Fibroblast of pulmonary artery (primary cell): ENCODE measurements around the gene NEK5.

Experiments used
- DNase-seq: peaks from one replicate; pipeline ENCODE4 v3.0.0-alpha.2; 2010; ENCODE audit warnings: low read depth
- H3K4me3 ChIP-seq: replicated peaks from 2 replicates; pipeline ENCODE4 v1.5.1; 2011; ENCODE audit warnings: low read depth, mild to moderate bottlenecking, control low read depth, low read length, moderate library complexity
- CTCF ChIP-seq: IDR thresholded peaks from 2 replicates; pipeline ENCODE4 v1.5.1; 2011; ENCODE audit warnings: mild to moderate bottlenecking, control low read depth, low read length, inconsistent platforms; ENCODE audit errors: missing control alignments

NEK5 gene

DNA sequence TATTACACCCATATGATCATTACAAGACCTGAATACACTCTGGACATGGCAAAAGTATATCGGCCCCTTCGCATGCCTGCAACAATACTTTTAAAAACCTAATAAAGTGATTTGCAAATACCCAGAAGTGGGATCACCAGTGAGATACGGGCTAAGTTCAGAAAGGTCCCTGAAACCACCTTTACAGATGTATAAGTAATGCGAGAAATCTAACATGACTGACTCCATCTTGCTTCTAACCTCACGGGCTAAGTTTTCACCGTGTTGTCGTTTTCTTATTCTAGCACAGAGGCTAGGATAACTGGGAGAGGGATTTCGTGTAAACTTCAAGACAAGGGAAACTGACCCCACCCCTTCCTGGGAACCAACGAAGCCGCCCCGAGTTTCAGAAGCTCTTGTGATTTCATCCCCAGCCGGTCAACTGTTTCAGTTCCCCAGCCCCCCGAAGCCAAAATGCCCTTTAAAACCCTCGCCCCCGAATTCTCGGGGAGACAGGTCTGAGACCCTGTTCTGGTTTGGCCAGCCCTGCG lies 29.8 kb upstream of the NEK5 start:
- DNase-seq, result peak; percentile 42
- peak overlapping the region; percentile 69 for H3K4me3 ChIP-seq
- TF ChIP-seq CTCF, result no peak

- no peak for TF ChIP-seq CTCF
- peak; percentile 30 for DNase-seq
- H3K4me3 ChIP-seq, result no peak overlapping the region
Measured at GRCh38 chr13:52156724-52157261, 27.9 kb upstream of the NEK5 start.

GRCh38 chr13:52155177-52155576 lies 26.3 kb upstream of the NEK5 start:
- TF ChIP-seq CTCF, result no peak
- DNase-seq, result no peak
- H3K4me3 ChIP-seq, result no peak overlapping the region

DNA sequence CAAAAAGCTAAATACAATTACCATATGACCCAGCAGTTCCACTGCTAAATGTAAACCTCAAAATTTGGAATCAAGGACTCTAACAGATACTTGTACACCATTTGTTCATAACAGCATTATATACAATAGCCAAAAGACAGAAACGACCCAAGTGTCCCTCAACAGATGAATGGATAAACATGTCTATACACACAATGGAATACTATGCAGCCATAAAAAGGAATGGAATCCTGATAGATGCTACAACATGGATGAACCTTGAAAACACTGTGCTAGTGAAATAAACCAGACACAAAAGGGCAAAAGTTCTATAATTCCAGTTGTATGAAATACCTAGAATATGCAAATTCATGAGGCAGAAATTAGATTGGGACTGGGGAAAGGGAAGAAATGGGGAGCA lies 18.4 kb upstream of the NEK5 start:
- H3K4me3 ChIP-seq, result no peak overlapping the region
- no peak for TF ChIP-seq CTCF
- DNase-seq, result no peak

- TF ChIP-seq CTCF, result no peak
- DNase-seq, result no peak
- no peak overlapping the region for H3K4me3 ChIP-seq
Measured at GRCh38 chr13:52141299-52141698, 12.4 kb upstream of the NEK5 start.

DNA sequence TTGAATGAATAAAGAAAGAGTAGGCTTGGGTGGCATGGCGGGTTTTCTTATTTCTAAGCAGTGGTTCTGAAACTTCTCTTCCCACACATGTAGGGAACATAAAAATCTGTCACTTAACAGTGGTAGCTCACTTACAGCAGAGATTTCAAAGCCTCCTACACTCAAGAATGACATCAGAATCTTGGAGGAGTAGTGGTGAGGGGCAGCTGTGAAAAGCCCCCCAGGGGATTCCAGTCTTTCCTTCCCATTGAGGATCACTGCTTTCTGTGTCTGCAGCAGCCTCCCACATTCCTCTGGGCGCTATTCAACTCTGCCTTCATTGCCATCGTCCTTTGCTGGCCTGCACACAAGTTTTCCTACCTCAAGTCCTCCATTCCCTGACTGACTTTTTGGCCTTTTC lies 8.6 kb upstream of the NEK5 start:
- DNase-seq, result no peak
- no peak overlapping the region for H3K4me3 ChIP-seq
- no peak for TF ChIP-seq CTCF

- H3K4me3 ChIP-seq, result no peak overlapping the region
- no peak for TF ChIP-seq CTCF
- no peak for DNase-seq
Measured at GRCh38 chr13:52136763-52137162, 7.9 kb upstream of the NEK5 start.
